ENCODE measurements around the gene SLC9A7.

The SLC9A7 gene

GRCh38 chrX:46628460-46629371 is 130.2 kb downstream of the SLC9A7 start:
- H3K27me3 Mint-ChIP-seq = peaks cover 2% of the 10 kb centered on the region
- H3K36me3 Mint-ChIP-seq = peaks cover 9% of the 10 kb centered on the region
- peak overlapping the region; percentile 22 for H3K27ac Mint-ChIP-seq
- H3K4me3 Mint-ChIP-seq = no peak overlapping the region
- H3K4me1 Mint-ChIP-seq (ENCODE audit: low read depth) = peaks cover 11% of the 10 kb centered on the region
- H3K9me3 Mint-ChIP-seq (ENCODE audit: low read depth) = no peaks in the 10 kb centered on the region

- Mint-ChIP-seq H3K27me3 (peaks cover 2% of the 10 kb centered on the region), H3K9me3 (ENCODE audit: low read depth) (no peaks in the 10 kb centered on the region)
These were observed 131.1 kb downstream of the SLC9A7 start for GRCh38 chrX:46627711-46628419.

DNA sequence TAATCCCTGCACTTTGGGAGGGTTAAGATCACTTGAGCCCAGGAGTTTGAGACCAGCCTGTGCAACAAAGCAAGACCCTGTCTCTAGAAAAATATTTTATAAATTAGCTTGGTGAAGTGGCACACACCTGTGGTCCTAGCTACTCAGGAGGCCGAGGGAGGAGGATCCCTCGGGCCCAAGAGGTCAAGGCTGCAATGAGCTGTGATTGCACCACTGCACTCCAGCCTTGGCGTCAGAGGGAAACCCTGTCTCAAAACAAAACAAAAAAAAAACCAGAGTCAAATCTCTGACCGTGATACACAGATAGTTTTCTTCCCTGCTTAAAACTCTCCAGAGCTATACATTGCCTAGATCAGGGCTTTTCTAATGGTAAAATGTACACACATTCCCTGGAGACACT is 131.9 kb downstream of the SLC9A7 start:
- Mint-ChIP-seq H3K27me3 (peaks cover 2% of the 10 kb centered on the region), H3K9me3 (ENCODE audit: low read depth) (no peaks in the 10 kb centered on the region), H3K4me1 (ENCODE audit: low read depth) (peaks cover 11% of the 10 kb centered on the region), H3K4me3 (no peak overlapping the region), H3K27ac (no peak overlapping the region), H3K36me3 (peaks cover 13% of the 10 kb centered on the region)

More at GRCh38 chrX:46627711-46628419, 131.1 kb downstream of the SLC9A7 start:
- peaks cover 11% of the 10 kb centered on the region for H3K4me1 Mint-ChIP-seq (ENCODE audit: low read depth)
- H3K4me3 Mint-ChIP-seq = no peak overlapping the region
- peaks cover 9% of the 10 kb centered on the region for H3K36me3 Mint-ChIP-seq
- H3K27ac Mint-ChIP-seq = no peak overlapping the region

DNA sequence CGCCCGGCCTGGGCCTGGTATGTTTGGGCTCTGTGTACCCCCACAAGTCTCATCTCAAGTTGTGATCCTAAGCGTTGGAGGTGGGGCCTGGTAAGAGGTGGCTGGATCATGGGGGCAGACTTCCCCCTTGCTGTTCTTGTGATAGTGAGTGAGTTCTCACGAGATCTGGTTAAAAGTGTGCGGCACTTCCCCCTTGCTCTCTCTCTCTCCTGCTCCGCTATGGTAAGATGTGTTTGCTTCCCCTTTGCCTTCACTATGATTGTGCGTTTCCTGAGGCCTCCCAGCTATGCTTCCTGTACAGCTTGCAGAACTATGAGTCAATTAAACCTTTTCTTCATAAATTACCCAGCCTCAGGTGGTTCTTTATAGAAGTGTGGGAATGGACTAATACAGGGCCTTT is 132.4 kb downstream of the SLC9A7 start:
- Mint-ChIP-seq H3K36me3 (peaks cover 15% of the 10 kb centered on the region), H3K4me1 (ENCODE audit: low read depth) (peaks cover 11% of the 10 kb centered on the region), H3K27ac (no peak overlapping the region), H3K27me3 (peaks cover 2% of the 10 kb centered on the region), H3K4me3 (no peak overlapping the region), H3K9me3 (ENCODE audit: low read depth) (no peaks in the 10 kb centered on the region)

GRCh38 chrX:46624090-46624786 is 134.7 kb downstream of the SLC9A7 start:
- H3K27ac Mint-ChIP-seq = no peak overlapping the region
- peaks cover 11% of the 10 kb centered on the region for H3K36me3 Mint-ChIP-seq
- H3K4me1 Mint-ChIP-seq (ENCODE audit: low read depth) = peaks cover 10% of the 10 kb centered on the region
- peaks cover 2% of the 10 kb centered on the region for H3K27me3 Mint-ChIP-seq
- no peak overlapping the region for H3K4me3 Mint-ChIP-seq
- H3K9me3 Mint-ChIP-seq (ENCODE audit: low read depth) = no peaks in the 10 kb centered on the region

DNA sequence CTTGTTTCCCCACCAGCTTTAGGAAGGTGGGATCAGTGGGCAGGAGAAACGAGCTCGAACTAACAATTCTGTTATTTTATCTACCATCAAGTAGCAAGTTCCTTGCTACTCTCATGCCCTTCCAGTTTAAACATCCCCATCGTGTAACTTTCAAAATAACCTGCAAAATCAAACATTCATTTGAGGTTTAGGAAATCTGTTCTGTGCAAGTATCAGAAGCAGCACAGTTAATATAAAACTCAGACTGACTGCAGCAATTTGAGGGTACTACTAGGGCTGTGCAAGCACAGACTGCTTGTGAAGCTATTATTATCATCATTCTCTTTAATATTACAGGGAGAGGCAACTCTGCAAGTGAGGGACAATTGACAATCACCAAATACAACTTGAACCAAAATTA is 137.3 kb downstream of the SLC9A7 start:
- H3K27me3 Mint-ChIP-seq = peaks cover 7% of the 10 kb centered on the region
- no peaks in the 10 kb centered on the region for H3K9me3 Mint-ChIP-seq (ENCODE audit: low read depth)
- H3K27ac Mint-ChIP-seq = no peak overlapping the region
- H3K4me1 Mint-ChIP-seq (ENCODE audit: low read depth) = peaks cover 5% of the 10 kb centered on the region
- H3K36me3 Mint-ChIP-seq = peaks cover 16% of the 10 kb centered on the region
- no peak overlapping the region for H3K4me3 Mint-ChIP-seq

GRCh38 chrX:46620505-46620904 is 138.4 kb downstream of the SLC9A7 start:
- H3K4me1 Mint-ChIP-seq (ENCODE audit: low read depth) = peaks cover 4% of the 10 kb centered on the region
- H3K4me3 Mint-ChIP-seq = no peak overlapping the region
- H3K9me3 Mint-ChIP-seq (ENCODE audit: low read depth) = no peaks in the 10 kb centered on the region
- peaks cover 7% of the 10 kb centered on the region for H3K27me3 Mint-ChIP-seq
- peaks cover 15% of the 10 kb centered on the region for H3K36me3 Mint-ChIP-seq
- no peak overlapping the region for H3K27ac Mint-ChIP-seq

GRCh38 chrX:46618947-46619346 is 140.0 kb downstream of the SLC9A7 start:
- Mint-ChIP-seq H3K27ac (no peak overlapping the region), H3K27me3 (peaks cover 10% of the 10 kb centered on the region), H3K4me3 (no peak overlapping the region), H3K9me3 (ENCODE audit: low read depth) (no peaks in the 10 kb centered on the region), H3K36me3 (peaks cover 15% of the 10 kb centered on the region), H3K4me1 (ENCODE audit: low read depth) (peaks cover 4% of the 10 kb centered on the region)

- peaks cover 14% of the 10 kb centered on the region for H3K27me3 Mint-ChIP-seq
- H3K27ac Mint-ChIP-seq = no peak overlapping the region
- H3K4me3 Mint-ChIP-seq = no peak overlapping the region
- H3K9me3 Mint-ChIP-seq (ENCODE audit: low read depth) = no peaks in the 10 kb centered on the region
- H3K4me1 Mint-ChIP-seq (ENCODE audit: low read depth) = peaks cover 13% of the 10 kb centered on the region
- H3K36me3 Mint-ChIP-seq = peaks cover 15% of the 10 kb centered on the region
These were observed 141.0 kb downstream of the SLC9A7 start for GRCh38 chrX:46617906-46618305.

DNA sequence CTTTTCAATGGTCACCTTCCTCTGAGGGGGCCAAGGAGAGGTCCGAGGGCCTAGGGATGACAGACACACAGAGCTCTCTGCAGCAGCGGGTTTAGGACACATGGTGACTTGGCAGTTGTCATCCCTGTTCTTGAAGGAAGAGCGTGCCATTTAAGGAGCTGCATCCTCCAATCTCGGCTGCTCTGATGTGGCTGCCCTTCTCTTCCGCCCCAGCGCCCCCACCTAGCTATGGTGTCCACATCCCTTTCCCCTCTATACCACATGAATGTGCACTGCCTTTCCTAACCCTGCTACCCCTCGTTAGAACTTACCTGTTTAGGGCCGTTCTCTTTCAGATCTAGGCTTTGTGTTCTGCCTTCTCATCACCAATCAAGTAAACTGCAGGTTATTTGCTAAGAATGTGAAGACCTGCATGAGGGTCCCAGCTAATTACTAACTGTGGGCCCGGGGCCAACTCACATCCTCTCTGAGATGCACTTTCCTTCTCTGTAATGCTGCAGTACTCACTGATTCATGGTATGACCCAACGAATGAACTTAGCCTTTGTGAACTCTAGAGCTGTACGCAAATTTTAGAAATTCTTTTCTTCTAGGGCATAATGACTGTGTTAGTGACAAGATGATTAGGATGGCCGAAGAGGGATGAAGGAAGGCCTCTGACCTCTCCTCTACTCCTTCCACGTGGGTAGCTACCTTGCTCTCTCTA is 147.1 kb downstream of the SLC9A7 start:
- Mint-ChIP-seq H3K4me3 (peak overlapping the region; percentile 51), H3K27me3 (peaks cover 10% of the 10 kb centered on the region), H3K9me3 (ENCODE audit: low read depth) (no peaks in the 10 kb centered on the region), H3K4me1 (ENCODE audit: low read depth) (peaks cover 31% of the 10 kb centered on the region), H3K27ac (peak overlapping the region; percentile 46), H3K36me3 (no peaks in the 10 kb centered on the region)

GRCh38 chrX:46610070-46610658 is 148.8 kb downstream of the SLC9A7 start:
- H3K27ac Mint-ChIP-seq = no peak overlapping the region
- H3K9me3 Mint-ChIP-seq (ENCODE audit: low read depth) = no peaks in the 10 kb centered on the region
- H3K27me3 Mint-ChIP-seq = peaks cover 12% of the 10 kb centered on the region
- peaks cover 31% of the 10 kb centered on the region for H3K4me1 Mint-ChIP-seq (ENCODE audit: low read depth)
- peaks cover 3% of the 10 kb centered on the region for H3K36me3 Mint-ChIP-seq
- H3K4me3 Mint-ChIP-seq = no peak overlapping the region

- peaks cover 22% of the 10 kb centered on the region for H3K4me1 Mint-ChIP-seq (ENCODE audit: low read depth)
- no peak overlapping the region for H3K27ac Mint-ChIP-seq
- H3K9me3 Mint-ChIP-seq (ENCODE audit: low read depth) = no peaks in the 10 kb centered on the region
- H3K36me3 Mint-ChIP-seq = peaks cover 3% of the 10 kb centered on the region
- H3K27me3 Mint-ChIP-seq = peaks cover 5% of the 10 kb centered on the region
- no peak overlapping the region for H3K4me3 Mint-ChIP-seq
These were observed 151.0 kb downstream of the SLC9A7 start for GRCh38 chrX:46607916-46608315.

DNA sequence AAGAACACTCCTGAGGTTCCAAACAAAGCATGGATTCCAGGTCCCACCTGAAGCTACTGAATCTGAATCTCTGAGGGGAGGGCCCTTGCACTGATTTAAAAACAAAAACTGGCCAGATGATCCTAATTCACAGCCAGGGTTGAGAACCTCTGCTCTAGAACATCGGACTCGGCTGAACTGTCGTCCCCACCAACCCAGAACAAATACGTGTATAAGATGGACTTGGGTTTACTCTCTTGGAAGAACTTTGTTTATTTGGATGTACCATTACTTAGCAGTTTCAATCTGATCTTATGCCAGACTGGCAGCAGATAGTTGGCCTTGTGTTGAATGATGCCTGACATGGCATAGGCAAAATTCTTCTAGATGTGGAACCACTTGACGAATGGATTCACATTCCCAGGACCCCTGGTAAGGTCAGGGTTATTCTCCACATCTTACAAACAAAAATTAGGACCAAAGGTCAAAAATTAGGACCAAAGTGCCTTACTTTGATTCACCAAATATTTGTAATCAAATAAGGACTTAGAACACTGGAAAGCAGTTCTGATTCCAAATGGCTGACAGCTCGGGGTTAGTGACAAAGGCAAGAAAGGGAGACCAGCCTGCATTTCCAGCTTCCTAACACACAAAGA is 156.3 kb downstream of the SLC9A7 start:
- H3K9me3 Mint-ChIP-seq (ENCODE audit: low read depth) = no peaks in the 10 kb centered on the region
- no peaks in the 10 kb centered on the region for H3K4me1 Mint-ChIP-seq (ENCODE audit: low read depth)
- H3K4me3 Mint-ChIP-seq = no peak overlapping the region
- H3K36me3 Mint-ChIP-seq = peaks cover 3% of the 10 kb centered on the region
- H3K27me3 Mint-ChIP-seq = peaks cover 2% of the 10 kb centered on the region
- no peak overlapping the region for H3K27ac Mint-ChIP-seq

- no peak overlapping the region for H3K27ac Mint-ChIP-seq
- H3K9me3 Mint-ChIP-seq (ENCODE audit: low read depth) = no peaks in the 10 kb centered on the region
- H3K27me3 Mint-ChIP-seq = peaks cover under 1% of the 10 kb centered on the region
- no peak overlapping the region for H3K4me3 Mint-ChIP-seq
- peaks cover under 1% of the 10 kb centered on the region for H3K36me3 Mint-ChIP-seq
- H3K4me1 Mint-ChIP-seq (ENCODE audit: low read depth) = no peaks in the 10 kb centered on the region
These were observed 157.6 kb downstream of the SLC9A7 start for GRCh38 chrX:46601283-46601682.
